CD4-positive, alpha-beta T cell treated with Interleukin-15 for 1 hour (primary cell): ENCODE results near the gene STING1.
"Not testable (repeated sequence)": the region's sequence is repeated elsewhere in the genome, so short reads cannot be mapped to it uniquely, and the experiment has no call there.

Source experiments
- DNase-seq: peaks from one replicate; pipeline ENCODE4 v3.0.0-alpha.2; 2020

The STING1 gene

DNA sequence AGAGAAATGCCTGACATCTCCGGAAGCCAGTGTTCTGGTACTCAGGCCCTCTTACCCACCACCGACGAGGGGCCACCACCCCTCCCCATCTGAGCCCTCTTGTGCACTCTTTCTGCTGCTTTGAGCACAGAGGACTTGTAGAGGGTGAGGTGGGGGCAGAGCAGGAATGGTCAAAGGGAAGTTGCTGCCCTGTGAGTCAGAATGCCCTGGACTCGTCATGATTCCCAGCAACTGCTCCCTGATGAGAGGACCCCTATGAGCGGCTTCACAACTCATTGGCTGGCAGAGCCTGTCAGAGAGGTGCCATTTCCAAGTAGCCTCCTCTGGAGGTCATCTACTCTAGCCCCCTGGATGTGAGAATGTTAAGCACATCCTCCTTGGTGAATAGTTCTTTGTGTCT, 20.9 kb downstream of the STING1 start:
- no peak for DNase-seq

DNA sequence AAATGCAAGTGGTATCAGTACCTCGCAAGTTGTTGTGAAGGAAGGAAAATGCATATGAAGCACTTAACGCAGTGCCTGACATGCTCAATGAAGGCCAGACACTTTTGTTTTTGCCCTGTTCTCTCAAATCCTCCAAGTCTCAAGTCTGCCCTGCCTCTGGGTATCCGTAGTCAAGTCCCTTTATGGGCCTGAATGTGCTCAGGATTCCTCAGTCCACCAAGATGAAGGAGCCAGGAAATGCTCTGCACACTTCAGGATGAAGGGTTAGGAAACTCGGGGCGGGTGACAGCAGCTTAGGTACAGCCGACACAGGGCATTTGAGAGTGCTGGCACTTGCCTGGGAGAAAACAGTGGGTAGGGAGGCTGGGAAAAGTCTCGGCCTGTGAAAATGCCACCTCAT, 21.4 kb downstream of the STING1 start:
- DNase-seq: no peak

DNA sequence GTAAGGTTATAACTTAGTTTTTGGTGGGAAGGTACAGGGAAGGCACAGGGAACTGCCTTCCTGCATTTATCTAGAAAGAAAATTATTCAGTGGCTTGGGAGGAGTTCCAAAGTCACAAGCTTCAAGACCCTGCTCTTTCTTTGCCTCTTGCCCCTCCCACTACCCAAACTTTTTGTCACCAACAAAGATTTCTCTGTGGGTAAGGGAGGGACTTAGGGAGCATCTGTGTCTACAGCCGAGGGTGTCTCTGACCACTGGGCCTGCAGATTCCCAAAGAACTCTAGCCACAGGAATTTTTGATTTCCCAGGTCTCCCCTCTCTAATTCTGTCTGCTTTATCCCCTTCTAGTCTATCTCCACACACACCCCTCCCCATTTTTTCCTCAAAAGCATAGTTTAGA, 22.1 kb downstream of the STING1 start:
- DNase-seq: no peak

DNA sequence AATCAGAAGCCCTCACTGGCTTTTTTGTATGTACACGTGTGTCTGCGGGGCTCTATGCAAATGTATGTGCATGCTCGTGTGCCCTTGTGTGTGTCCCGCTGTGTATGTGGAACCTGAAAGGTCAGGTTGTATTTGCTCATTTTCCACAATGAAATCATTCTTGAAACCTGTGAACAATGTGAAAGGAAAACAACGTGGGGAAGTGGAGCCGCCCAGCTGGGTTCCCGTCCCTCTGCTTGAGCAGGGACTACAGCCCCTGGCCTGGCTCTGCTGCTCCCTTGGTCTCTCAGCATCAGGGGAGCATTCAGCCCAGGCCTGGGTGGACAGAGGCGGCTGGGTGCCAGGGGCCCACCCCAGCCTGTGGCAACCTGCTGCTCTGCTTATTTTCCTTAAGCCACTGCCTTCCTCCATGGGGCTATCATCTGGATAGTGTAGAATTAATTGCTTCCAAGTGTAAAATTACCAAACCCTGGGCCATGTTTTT, 23.1 kb downstream of the STING1 start:
- DNase-seq: no peak

DNA sequence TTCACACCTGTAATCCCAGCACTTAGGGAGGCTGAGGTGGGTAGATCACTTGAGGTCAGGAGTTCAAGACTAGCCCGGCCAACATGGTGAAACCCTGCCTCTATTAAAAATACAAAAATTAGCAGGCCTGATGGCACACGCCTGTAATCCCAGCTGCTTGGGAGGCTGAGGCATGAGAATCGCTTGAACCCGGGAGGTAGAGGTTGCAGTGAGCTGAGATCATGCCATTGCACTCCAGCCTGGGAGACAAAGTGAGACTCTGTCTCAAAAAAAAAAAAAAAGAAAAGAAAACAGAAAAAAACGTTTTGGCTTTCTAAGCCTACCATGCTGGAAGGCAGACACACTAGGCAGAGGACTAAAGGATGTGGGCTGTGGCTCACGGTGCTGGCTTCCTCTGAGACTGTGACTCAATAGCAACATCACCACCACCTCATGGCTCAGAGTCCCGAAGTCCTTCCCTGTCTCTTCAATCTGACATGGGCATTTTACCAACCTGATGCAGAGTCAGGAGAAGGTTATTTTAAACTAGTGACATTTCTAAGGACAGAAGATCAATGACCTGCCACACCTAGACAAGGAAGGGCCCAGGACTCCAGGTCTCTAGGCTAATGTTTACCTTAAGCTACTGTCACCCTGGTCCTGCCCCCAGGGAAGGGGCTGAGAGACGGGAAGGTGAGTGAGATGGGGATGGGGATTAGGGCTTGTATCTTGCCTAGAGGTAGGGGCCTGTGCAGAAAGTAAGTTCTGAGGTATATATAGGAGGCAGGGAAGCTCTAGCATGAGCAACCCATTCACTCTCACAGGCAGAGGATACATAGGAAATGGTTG, 23.8 kb downstream of the STING1 start:
- DNase-seq: peak; percentile 84

DNA sequence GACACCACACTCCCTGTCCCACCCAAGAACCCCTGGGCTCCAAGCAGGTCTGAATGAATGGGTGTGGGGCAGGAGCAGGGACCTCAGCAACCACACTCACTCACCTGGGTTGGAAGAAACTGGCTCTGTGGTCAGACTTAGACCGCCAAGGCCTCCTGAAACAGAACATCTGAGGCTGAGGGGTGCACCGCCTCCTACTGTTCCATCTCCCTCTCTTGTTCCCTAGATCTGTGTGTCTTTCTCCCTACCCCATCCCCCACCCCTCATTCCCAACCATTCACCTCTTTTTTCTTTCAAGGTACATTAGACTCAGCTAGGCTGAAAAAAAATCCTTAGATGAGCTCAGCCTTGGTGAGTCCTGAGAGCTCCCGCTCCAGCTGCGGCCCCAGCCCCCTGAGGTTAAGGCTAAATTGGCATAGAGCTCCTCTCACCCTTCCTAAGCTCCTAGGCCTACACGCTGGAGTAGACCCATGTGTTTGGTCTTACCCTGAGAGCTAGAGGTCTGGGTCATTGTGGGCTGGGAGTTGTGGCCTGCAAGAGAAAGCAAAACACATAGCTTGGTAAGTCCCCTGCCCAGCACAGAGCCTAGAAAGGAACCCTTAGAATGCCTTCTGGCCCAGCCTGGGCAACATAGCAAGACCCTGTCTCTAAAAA, 24.8 kb downstream of the STING1 start:
- DNase-seq: no peak

DNA sequence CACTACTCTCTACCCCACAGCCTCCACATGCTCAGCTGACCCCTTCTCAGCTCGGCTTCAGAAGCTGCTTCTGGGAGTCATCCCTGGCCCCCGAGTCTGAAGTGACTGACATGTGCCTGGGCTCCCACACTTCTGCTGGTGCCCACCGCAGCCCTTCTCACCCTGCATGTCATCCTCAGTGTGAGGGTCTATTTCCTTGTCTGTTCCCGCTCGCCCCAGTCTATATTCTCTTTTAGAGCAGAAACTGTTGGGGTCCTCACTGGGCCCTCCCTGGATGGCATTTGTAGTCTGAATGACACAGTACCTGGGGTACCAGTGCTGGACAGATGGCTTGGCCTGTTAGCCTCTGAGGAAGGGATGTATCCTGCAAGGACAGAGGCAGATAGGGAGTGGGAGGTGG, 25.3 kb downstream of the STING1 start:
- no peak for DNase-seq

DNA sequence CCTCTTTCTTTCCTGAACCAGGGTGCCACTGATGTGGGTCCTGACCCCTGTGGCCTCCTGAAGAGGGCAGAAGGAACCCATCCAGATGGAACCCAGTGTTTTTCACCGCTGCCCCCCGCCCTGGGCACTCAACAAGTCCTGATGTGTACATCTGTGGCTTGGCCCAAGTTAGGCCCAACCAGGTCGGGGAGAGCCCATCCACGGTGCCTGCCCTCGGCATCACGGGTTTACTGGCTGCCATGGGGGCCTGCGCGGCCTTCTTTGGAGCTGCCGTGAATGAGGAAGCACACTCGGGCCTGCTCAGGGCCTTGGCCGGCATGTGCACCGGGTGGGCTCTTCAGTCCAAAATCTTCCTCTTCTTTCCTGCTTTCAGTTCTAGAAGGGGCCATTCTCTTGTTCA, 25.8 kb downstream of the STING1 start:
- no peak for DNase-seq

DNA sequence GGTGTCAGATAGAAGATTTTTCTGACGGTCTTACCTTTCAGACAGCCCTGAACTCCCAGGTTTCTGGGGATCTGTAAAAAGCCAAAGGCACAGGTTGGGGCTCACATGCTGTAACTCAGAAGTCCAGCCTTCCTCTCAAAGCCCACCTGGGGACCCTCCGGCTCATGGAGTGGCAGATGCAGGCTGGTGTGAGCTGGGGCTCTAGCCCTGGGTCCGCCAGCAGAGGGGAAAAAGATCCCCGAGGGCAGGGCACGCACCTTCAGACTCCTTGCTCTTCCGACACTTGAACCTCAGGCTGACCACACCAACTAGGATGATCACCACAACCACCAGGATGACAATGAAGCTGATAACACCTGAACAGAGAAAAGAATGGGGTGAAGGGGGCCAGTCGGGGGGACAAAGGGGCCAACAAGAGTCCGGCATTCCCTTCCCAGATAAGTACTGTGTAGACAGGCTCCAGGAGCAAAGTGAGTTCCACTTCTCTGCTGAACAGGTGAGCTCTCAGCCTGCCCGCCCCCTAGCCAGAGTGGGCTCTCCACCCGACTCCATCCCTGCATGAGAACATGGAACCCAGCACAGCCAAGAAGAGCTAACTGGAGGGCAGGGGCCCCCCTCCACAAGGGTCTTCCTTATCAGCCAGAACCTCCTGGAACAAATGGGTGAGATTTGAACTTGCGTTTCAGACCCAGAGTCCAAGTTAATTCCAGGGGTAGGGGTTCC, 27.8 kb downstream of the STING1 start:
- no peak for DNase-seq

DNA sequence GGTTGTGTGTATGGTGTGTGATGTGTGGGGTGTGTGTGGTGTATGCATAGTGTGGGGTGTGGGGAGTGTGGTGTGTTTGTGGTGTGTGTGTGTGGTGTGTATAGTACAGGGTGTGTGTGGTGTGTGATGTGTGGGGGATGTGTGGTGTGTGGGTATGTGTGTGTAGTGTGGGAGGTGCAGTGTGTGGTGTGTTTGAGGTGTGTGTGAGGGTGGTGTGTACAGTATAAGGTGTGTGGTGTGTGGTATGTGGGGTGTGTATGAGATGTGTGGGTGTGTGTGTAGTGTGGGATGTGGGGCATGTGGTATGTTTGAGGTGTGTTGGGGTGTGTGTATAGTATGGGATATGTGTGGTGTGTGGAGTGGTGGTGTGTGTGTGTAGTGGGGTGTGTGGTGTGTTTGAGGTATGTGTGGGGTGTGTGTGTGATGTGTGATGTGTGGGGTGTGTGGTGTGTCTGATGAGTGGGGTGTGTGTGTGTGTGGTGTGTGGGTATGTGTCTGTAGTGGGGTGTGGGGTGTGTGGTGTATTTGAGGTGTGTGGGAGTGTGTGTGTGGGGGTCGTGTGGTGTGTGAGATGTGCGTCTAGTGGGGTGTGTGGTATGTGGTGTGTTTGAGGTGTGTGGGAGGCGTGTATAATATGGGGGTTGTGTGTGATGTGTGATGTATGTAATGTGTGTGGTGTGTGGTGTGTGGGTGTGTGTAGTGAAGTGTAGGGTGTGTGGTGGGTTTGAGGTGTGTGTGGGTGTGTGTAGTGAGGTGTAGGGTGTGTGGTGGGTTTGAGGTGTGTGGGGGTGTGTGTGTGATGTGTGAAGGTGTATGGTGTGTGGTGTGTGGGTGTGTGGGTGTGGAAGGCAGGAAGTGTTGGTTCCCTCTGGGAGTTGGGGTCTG, 28.6 kb downstream of the STING1 start:
- peak; percentile 67 for DNase-seq

DNA sequence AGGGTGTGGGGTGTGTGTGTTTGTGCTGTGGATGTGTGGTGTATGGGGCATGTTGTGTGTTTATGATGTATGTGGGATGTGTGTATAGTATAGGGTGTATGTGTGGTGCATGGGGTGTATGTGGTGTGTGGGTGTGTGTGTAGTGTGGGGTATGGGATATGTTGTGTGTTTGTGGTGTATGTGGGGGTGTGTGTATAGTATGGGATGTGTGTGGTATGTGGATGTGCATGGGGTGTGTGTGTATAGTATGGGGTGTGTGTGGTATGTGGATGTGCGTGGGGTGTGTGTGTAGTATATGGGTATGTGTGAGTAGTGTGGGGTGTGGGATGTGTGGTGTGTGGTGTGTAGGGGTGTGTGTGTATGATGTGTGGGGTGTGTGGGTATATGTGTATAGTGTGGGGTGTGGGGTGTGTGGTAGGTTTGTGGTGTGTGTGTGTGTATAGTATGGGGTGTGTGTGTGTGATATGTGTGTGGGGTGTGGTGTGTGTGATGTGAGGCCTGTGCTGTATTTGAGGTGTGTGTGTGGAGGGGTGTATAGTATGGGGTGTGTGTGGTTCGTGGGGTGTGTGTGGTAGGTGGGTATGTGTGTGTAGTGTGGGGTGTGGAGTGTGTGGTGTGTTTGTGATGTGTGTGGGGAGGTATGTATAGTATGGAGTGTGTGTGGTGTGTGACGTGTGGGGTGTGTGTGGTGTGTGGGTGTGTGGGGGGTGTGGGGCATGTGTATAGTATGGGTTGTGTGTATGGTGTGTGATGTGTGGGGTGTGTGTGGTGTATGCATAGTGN, 30.5 kb downstream of the STING1 start:
- no peak for DNase-seq

DNA sequence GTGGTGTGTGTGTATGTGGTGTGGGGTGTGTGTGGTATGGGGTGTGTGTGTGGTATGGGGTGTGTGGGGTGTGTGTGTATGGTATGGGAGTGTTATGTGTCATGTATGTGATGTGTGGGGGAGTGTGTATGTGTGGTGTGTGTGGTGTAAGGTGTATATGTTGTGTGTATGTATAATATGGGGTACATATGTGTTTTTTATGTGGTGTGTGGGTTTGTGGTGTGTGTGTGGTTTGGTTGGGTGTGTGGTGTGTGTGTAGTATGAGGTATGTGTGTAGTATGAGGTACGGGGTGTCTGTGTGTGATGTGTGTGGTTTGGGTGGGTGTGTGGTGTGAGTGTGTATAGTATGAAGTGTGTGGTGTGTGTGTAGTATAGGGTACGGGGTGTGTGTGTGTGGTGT, 31.4 kb downstream of the STING1 start:
- no peak for DNase-seq

DNA sequence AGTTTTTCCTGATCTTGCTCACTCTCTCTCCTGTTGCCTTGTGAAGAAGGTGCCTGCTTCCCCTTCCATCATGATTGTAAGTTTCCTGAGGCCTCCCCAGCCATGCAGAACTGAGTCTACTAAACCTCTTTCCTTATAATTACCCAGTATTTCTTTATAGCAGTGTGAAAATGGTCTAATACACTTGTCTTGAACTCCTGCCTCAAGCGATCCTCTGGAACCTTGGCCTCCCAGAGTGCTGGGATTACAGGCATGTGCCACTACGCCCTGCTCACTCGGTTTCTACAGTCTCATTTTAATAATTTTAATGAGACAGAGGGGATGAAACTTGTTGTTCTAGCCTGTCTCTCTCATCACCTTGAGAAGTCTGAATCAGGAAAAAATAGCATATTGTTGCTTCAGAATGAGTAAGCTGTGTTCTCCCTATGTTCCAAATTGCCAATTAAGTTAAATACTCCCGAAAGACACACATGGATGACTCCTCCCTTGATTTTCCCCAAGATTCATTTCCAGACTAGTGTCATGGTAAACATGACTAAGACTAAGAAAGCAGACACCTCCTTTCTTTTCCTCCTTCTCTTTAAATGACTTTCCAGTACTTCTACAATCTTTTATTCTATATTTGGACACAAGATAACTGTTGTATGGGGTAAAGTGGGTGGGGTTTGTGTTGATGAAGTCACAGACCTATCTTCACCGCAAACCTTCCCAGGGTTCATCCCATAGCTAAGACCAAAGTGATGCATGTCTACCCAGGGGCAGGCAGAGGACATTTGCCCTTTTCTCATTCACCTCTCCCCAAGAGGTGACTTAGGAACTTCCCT, 35.4 kb downstream of the STING1 start:
- DNase-seq: no peak

DNA sequence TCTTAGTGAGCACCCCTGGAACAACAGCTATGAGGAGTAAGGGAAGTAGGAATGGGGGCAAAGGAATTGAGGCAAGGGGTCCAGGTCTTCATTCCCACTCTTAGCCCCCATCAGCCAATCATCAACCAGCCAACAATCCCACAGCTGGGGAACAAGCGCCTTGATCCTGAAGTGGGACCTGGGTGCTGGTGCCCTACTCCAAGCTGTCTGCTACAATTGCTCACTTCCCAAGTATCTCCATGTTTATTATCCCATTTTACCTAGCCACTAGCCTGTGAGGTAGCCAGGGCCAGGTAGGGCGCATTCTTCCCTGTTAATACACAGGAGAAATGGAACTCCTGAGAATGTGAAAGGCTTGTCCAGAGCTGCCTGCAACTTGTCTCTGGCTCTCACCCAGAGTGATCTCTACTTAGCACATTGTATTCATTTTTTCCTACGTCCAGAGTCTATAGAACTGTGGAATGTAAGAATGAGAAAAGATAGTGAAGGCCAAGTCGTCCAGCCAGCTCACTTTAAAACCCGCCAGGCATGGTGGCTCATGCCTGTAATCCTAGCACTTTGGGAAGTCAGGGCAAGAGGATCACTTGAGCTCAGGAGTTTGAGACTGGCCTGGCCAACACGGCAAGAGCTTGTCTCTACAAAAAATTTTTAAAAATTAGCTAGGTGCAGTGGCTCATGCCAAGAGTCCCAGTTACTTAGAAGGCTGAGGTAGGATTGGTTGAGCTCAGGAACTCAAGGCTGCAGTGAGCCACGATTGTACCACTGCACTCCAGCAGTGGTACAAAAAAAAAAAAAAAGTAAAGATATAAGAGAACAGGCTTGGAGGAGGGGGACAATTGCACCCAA, 37.0 kb downstream of the STING1 start:
- DNase-seq: no peak

DNA sequence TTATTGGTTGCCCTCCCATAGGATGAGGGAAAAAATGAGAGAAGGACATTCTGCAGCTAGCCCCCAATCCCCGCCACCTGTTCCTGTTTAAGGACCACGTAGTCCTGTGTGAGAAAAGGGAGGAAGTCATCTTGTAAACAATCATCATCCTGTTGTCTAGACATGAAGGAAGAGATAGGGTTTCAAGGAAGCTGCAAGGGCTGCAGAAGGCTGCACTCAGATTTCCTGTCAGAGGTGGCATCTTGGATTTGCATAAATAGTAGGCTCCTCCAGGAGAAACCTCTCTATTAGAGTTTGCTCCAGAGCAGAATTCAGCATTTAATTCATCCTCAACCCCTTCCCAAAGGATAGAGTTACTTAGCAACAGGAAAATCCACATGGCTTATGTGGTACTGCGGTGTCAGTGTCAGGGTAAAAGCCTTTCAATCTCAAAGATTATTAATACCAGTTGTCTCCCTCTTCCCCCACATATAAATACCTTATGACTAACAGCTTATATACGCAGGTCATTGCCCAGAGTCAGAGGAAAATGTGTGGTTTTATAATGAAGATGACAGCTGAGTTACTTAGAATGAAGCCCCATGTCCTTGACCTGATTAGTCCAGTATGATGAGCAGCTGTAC, 38.6 kb downstream of the STING1 start:
- DNase-seq: no peak

DNA sequence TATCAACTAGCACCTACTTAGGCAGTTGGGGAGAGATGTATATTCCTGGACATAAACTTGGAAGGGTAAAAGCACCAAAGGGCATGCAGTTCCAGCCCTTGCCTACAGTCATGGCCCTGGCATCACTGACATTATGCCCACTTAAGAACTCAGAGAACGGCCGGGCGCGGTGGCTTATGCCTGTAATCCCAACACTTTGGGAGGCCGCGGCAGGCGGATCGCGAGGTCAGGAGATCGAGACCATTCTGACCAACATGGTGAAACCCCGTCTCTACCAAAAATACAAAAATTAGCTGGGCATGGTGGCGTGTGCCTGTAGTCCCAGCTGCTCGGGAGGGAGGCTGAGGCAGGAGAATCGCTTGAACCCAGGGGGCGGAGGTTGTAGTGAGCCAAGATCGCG, 42.1 kb downstream of the STING1 start:
- DNase-seq: not testable (repeated sequence)

DNA sequence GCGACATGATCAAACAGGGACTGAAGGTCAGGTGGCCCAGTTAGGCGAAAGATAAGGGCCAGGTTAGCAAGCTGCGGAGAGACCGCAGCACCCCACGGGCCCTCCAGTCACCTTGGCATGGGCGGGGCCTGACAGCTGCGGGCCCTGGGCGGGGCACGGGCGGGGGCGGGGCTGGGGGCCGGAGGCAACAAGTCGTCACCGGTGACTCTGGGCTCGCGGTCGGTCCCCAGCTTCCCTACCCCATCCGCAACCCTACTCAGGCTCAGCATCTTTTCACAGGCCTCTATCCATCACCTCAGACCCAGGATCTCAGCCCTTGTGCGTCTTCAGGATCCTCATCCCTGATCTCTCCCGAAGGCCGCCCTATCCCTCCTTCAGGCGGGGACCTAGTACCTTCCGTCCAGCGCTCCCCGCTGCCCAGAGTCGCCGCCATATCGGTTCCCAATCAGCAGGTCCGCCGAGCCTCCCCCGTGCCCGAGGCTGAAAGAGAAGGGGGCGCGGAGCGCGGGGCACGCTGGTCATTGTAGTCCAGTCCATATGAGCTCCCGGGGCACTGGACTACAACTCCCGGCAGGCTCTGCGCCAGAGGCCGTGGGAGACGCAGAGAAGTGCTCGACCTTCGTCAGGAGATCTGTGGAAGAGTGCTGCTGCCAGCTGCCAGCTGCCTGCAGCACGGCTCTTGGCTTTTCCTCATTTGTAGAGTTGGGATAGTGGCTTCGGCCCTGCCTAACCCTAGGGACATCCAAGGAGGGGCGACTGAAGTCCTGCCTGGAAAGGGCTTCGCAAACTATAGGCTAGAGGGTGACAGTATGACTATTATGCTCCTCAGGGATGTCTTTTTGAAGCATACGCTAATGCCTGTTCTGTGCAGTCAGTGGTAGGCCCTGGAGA, 43.3 kb downstream of the STING1 start, which contains the start of gene DNAJC18:
TSS of gene DNAJC18 (minus strand) at position 513 of the 891 bp plus-strand sequence. CDS start at position 433, 80 bp downstream.
- DNase-seq: peak; percentile 91

DNA sequence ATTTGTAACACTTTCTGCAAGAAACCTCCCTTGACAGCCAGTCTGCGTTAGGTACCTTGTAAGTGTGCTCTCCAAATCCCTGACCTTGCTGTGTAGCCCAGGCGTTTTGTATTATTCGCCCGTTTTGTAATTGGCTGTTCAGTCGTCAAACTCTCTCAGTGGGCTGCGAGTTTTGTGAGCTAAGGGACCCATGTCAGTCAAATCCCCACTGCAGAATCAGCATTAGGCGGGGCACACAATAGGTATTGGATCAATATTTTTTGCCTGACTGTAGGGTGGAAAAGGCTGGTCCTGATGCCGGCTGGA, 43.9 kb downstream of the STING1 start:
- no peak for DNase-seq
